Endothelial cell of umbilical vein (primary cell): ENCODE measurements around the gene PAGR1. TPM values are rescaled to one million over a fixed set of nuclear protein-coding genes. Genes with fewer than 3 reads are reported as not detected.

Experiments
- BruUV-seq: library from RNA; stranded (reverse); fragments of 400-500 nt; replicated peaks from 2 replicates; lab custom pipeline; 2021; lab: Mats Ljungman, UMichigan
- CTCF ChIA-PET: fragments of 300-600, 350-600 bp; sonication (Branson Sonifier 250); formaldehyde crosslinking; loops from one replicate; lab custom pipeline; 2021; ENCODE audit warnings: antibody characterized with exemption, inconsistent platforms; lab: Charles Lee
- POLR2A ChIA-PET: fragments of 300-600, 350-600 bp; sonication (Branson Sonifier 250); formaldehyde crosslinking; loops from one replicate; lab custom pipeline; 2021; ENCODE audit warnings: antibody characterized with exemption, inconsistent platforms; lab: Charles Lee
- DNase-seq: peaks from one replicate; pipeline ENCODE4 v3.0.0-alpha.2; 2011; ENCODE audit warnings: low read depth, low spot score
- FAIRE-seq: peaks from 2 replicates; lab custom pipeline; 2011; peaks lifted over from hg19 to GRCh38; lab: Jason Lieb, UNC
- H2AFZ ChIP-seq: 2 replicates; pipeline ENCODE4 v1.6.0; 2012; ENCODE audit warnings: low read depth, low read length, control low read depth, inconsistent platforms
- H3K27ac ChIP-seq: 2 replicates; pipeline ENCODE4 v1.5.1; 2011; ENCODE audit warnings: low read depth, mild to moderate bottlenecking, control low read depth, low read length, moderate library complexity; ENCODE audit not compliant: insufficient read depth
- H3K27me3 ChIP-seq, 2 experiments: 2 replicates each; pipeline versions ENCODE4 v1.6.0 to v1.6.1; 2011; ENCODE audit warnings: low read length in 2 of 2, mixed read lengths in 1 of 2; ENCODE audit not compliant: control insufficient read depth in 2 of 2, insufficient read depth in 2 of 2
- H3K36me3 ChIP-seq, 2 experiments: 2 replicates in 1 of 2; 3 replicates in 1 of 2; pipeline ENCODE4 v1.5.1; 2011; ENCODE audit warnings: low read length in 2 of 2, mild to moderate bottlenecking in 1 of 2, moderate library complexity in 1 of 2; ENCODE audit not compliant: control insufficient read depth in 2 of 2, insufficient read depth in 2 of 2; ENCODE audit errors: extremely low read depth in 1 of 2
- H3K4me1 ChIP-seq: 3 replicates; pipeline ENCODE4 v1.5.1; 2011; ENCODE audit warnings: mild to moderate bottlenecking, low read length; ENCODE audit not compliant: control insufficient read depth, insufficient read depth; ENCODE audit errors: extremely low read depth
- H3K4me2 ChIP-seq: 2 replicates; pipeline ENCODE4 v1.6.1; 2011; ENCODE audit warnings: low read length, control low read depth, mixed read lengths; ENCODE audit not compliant: insufficient read depth
- H3K4me3 ChIP-seq, 3 experiments: fragments of 200-600 bp in 1 of 3; sonication (generic), shearing (Covaris generic) in 1 of 3; replicated peaks in 1 of 3; 2 replicates each; pipeline ENCODE4 v1.5.1; 2011 to 2016; ENCODE audit warnings: control low read depth in 3 of 3, low read length in 3 of 3, mild to moderate bottlenecking in 2 of 3, inconsistent platforms in 1 of 3, low read depth in 1 of 3, moderate library complexity in 1 of 3; ENCODE audit not compliant: insufficient read depth in 1 of 3
- H3K79me2 ChIP-seq: 2 replicates; pipeline ENCODE4 v1.6.0; 2012; ENCODE audit warnings: low read length, inconsistent platforms; ENCODE audit not compliant: control insufficient read depth, insufficient read depth
- H3K9ac ChIP-seq: replicated peaks from 2 replicates; pipeline ENCODE3; 2011; ENCODE audit warnings: low read length, control low read depth; ENCODE audit not compliant: insufficient read depth; ENCODE audit errors: extremely low read depth
- H3K9me1 ChIP-seq: replicated peaks from 3 replicates; pipeline ENCODE4 v1.6.0; 2011; ENCODE audit warnings: mild to moderate bottlenecking, low read length; ENCODE audit not compliant: control insufficient read depth, insufficient read depth; ENCODE audit errors: extremely low read depth
- H3K9me3 ChIP-seq: replicated peaks from 2 replicates; pipeline ENCODE4 v1.5.1; 2012; ENCODE audit warnings: low read length, inconsistent platforms; ENCODE audit not compliant: control insufficient read depth, insufficient read depth
- H4K20me1 ChIP-seq: replicated peaks from 2 replicates; pipeline ENCODE3; 2011; ENCODE audit warnings: mild to moderate bottlenecking, low read length; ENCODE audit not compliant: control insufficient read depth, insufficient read depth; ENCODE audit errors: extremely low read depth
- CTCF ChIP-seq, 2 donors: IDR thresholded peaks; 1 replicate in 1 of 2; 2 replicates in 1 of 2; pipeline ENCODE4 v1.5.1; 2011; ENCODE audit warnings: low read length in 2 of 2, mild to moderate bottlenecking in 2 of 2, moderate library complexity in 2 of 2, control low read depth in 1 of 2, inconsistent platforms in 1 of 2, low read depth in 1 of 2; ENCODE audit not compliant: insufficient read depth in 1 of 2; ENCODE audit errors: extremely low read depth in 1 of 2
- EZH2 ChIP-seq: IDR thresholded peaks from 2 replicates; pipeline ENCODE4 v1.6.1; 2012; ENCODE audit warnings: borderline replicate concordance, low read depth, mild to moderate bottlenecking, moderate library complexity, low read length, inconsistent platforms; ENCODE audit not compliant: severe bottlenecking
- FOS ChIP-seq: IDR thresholded peaks from 2 replicates; pipeline ENCODE4 v1.6.1; 2011; ENCODE audit warnings: mild to moderate bottlenecking, low read length, moderate library complexity, borderline replicate concordance; ENCODE audit not compliant: insufficient read depth
- GATA2 ChIP-seq: IDR thresholded peaks from 2 replicates; pipeline ENCODE4 v1.7.0; 2011; ENCODE audit warnings: low read depth, mild to moderate bottlenecking, moderate library complexity, mixed read lengths, low read length; ENCODE audit not compliant: insufficient read length, insufficient read depth
- JUN ChIP-seq: IDR thresholded peaks from 2 replicates; pipeline ENCODE4 v1.6.1; 2011; ENCODE audit warnings: borderline replicate concordance, low read depth; ENCODE audit not compliant: insufficient read length, insufficient read depth
- MAX ChIP-seq: IDR thresholded peaks from 2 replicates; pipeline ENCODE4 v1.6.1; 2011; ENCODE audit not compliant: insufficient read depth, insufficient read length
- MYC ChIP-seq: IDR thresholded peaks from one replicate; pipeline ENCODE4 v1.6.1; 2011; ENCODE audit warnings: mild to moderate bottlenecking, low read depth, low read length
- POLR2A ChIP-seq: IDR thresholded peaks from 2 replicates; pipeline ENCODE4 v1.6.1; 2012; ENCODE audit warnings: low read depth, mild to moderate bottlenecking, control low read depth, low read length
- POLR2AphosphoS5 ChIP-seq: IDR thresholded peaks from 2 replicates; pipeline ENCODE4 v1.6.1; 2012; ENCODE audit warnings: low read depth, mild to moderate bottlenecking, control low read depth, low read length, moderate library complexity; ENCODE audit not compliant: insufficient read depth
- dilution Hi-C: fragments of 300-500 bp; cut with MboI; formaldehyde crosslinking; loops from one replicate; pipeline ENCODE4 v1.15.0; 2019; ENCODE audit warnings: low sequenced_read_pairs; ENCODE audit not compliant: extremely low pct_ligation_motif_present
- intact Hi-C: fragments of 100-400 bp; cut with micrococcal nuclease; formaldehyde crosslinking; loops from one replicate; pipeline ENCODE4 v1.10.0; 2022
- polyA plus RNA-seq, 4 experiments: library from polyadenylated mRNA; depleted of rRNA in 3 of 4; stranded (reverse) in 3 of 4; unstranded in 1 of 4; fragments of >200 nt; gene quantifications; 2 replicates each; pipeline versions ENCODE4 v1.2.1 to v1.2.3, GENCODE V29; 2011 to 2012; ENCODE audit warnings: missing spikeins in 1 of 4
- total RNA-seq: library from RNA; stranded (reverse); gene quantifications from 2 replicates; pipeline ENCODE4 v1.2.3, GENCODE V29; 2021

PAGR1 gene
- total and polyA plus RNA-seq, 2 donors (not counting 3 experiments of a cell fraction or from before 2014, with no cell fraction given) = 15.9 to 26.3 TPM

GRCh38 chr16:29864205-29864604, 48.3 kb downstream of the PAGR1 start:
- H3K9me1 ChIP-seq = no peaks in the 10 kb centered on the region
- H3K36me3 ChIP-seq = peaks cover 0 to 14% of the 10 kb centered on the region in 2 experiments
- no peaks in the 10 kb centered on the region for H3K9me3 ChIP-seq
- POLR2A ChIA-PET = no interaction called here
- peaks cover 7% of the 10 kb centered on the region for H3K4me1 ChIP-seq
- FAIRE-seq (no peak), DNase-seq (no peak)
- no TSS peak for BruUV-seq
- no peak for TF ChIP-seq POLR2A
- TF ChIP-seq FOS = no peak
- no peak for TF ChIP-seq JUN
- TF ChIP-seq MAX = no peak
- no peak for TF ChIP-seq GATA2
- no peak for TF ChIP-seq MYC
- no peak for TF ChIP-seq EZH2
- no peak for TF ChIP-seq CTCF (IDR thresholded peaks at IDR 0.05; ENCODE audit: extremely low read depth in 1 of 2, insufficient read depth in 1 of 2, low read depth in 1 of 2, low read length in 2 of 2)
- TF ChIP-seq POLR2AphosphoS5 = no peak
- no peak overlapping the region for H3K4me3 ChIP-seq
- intact Hi-C loops = no loop called here
- H3K4me2 ChIP-seq = no peak overlapping the region
- no peak overlapping the region for H3K27ac ChIP-seq
- H2AFZ ChIP-seq = no peak overlapping the region
- H3K27me3 ChIP-seq = no peaks in the 10 kb centered on the region
- H3K9ac ChIP-seq = no peak overlapping the region
- dilution Hi-C loops = no loop called here
- H4K20me1 ChIP-seq = no peaks in the 10 kb centered on the region
- CTCF ChIA-PET = interaction anchor here (0.7 to 1.1 kb wide), 2 partner anchors 16 to 142 kb away, joined by 4 to 5 read pairs; no protein-coding TSS in a partner anchor
- H3K79me2 ChIP-seq = peaks cover 14% of the 10 kb centered on the region
